GM19324 (cell line): ENCODE measurements around the gene GOLT1B.

Experiments
- ATAC-seq: cut with Tn5 transposase; IDR thresholded peaks from one replicate; pipeline ENCODE4 v1.9.1; 2021; ENCODE audit warnings: mild to moderate bottlenecking, moderate library complexity; ENCODE audit not compliant: unreplicated experiment, low FRiP score

GOLT1B gene

DNA sequence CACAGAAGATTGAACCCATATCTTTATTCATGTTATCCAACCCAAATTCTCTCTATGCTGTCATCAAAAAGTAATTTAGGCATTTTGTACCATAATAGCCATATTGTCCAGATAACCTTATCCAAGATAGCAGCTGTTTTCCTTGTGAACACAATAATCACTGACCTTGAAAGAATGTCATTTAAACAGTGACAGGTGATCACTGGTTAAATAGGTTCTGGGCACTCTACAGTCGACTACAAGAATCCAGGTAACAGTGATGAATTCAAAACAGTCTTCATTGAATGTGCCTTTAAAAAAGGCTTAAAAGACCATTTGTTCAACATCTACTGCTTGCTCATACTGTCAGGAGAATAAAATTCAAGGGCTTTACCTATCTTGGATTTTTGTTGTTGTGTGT lies 20.0 kb downstream of the GOLT1B start:
- ATAC-seq = no peak

DNA sequence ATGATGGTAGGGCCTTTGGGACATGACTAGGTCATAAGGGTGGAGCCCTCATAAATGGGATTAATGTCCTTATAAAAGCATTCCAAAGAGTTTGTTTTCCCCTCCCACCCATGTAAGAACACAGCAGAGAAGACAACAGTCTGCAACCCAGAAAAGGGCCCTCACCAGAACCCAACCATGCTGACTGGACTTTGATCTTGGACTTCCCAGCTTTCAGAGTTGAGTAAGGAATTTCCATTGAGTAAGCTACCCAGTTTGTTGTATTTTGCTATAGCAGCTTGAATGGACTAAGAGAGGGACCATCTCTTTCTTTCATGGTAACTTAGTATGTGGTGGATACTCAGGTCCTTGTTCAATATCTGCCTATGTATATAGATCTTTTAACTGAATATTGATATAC lies 21.6 kb downstream of the GOLT1B start:
- ATAC-seq = no peak

DNA sequence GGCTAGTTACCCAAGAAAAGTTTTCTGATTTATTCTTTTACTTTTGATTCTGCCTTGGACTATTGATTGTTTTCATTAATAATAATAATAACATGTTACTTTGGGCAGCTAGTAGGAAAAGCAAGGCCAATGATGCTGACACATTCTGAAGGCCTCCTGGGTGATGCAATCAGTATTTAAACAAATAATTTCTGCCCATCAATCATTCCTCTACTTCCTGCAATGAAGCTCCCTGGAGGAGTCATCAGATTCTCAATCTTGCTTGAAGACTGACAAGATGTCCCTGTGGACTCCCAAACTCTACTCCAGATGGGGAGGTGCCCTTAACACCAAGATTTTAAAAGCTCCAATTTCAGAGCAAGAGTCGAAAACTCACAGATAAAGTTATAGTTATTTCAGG lies 24.5 kb downstream of the GOLT1B start, which contains the start of gene SPX:
Gene SPX, plus strand, starts transcription at position 244 of the 400 bp plus-strand sequence. CDS start 177 bp downstream, outside the sequence.
- no peak for ATAC-seq

DNA sequence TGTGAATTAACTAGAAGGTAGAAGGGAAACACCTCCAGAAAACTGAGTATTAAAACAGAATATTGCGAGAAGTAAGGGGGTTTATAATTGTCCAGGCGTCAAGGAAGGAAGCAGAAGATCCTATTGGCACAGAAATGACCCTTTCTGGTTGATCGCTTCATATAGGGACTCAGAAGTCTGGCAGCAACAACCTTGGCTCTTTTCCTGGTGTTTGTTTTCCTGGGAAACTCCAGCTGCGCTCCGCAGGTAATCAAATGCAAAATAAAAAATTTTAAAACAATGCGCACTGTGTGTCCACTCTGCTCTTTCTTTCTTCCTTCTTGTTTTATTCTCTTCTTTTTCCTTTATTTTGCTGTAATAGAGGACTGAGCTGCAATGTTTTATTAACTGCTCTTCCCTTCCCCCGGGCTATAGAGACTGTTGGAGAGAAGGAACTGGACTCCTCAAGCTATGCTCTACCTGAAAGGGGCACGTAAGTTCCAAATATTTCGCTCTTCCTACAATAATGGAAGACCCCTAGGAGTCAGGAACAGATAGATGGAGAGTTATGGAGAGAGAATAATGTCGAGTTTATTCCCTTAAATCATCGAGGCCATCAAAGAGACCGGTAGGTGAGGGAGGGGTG lies 25.2 kb downstream of the GOLT1B start:
- ATAC-seq = no peak

DNA sequence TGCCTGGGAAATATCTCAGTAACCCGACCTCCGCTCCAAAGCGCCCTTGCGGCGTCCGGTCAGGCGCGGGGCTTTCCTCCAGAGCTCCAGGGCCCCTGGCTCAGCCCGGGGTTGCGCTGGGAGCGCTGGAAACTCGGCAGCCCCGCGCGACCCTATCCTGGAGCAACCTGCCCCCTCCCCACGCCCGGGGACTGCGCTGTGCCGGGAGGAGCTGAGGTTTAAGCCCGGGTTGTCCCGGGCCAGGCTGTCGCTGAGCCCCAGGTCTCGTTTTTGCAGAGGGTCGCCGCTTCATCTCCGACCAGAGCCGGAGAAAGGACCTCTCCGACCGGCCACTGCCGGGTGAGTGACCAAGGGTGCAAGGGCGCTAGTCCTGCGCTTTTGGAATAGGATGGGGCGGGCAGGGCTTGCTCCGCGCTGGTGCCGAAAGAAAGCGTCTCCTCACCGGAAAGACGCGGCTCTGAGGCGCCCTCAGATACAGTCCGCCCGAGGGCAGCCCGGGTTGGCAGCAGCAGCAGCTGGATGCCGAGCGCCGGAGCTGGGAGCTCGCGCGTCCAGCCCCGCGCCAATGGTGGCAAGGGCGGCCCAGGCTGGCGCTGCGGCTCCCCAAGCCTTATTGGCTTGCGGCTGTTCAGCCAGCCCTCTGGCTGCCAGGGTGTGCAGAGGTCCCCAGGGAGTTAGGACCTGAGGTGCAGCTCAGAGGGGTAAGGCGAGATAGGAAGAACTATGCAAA lies 26.0 kb downstream of the GOLT1B start:
- ATAC-seq = peak; percentile 100

DNA sequence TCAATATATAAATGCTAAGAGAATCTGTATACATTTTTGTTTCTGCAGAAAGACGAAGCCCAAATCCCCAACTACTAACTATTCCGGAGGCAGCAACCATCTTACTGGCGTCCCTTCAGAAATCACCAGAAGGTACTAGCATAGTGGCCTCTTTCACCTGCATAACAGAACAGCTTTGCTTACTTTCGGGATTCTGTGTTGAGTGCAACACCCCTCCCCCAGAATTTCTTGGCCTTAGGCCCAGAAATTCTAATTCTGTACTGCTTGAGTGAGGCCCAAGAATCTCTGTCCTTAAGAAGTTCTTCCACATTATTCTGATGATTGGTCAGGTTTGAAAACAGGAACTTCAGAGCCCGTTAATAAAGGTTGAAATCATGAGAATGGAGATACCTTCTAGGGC lies 27.4 kb downstream of the GOLT1B start:
- no peak for ATAC-seq

DNA sequence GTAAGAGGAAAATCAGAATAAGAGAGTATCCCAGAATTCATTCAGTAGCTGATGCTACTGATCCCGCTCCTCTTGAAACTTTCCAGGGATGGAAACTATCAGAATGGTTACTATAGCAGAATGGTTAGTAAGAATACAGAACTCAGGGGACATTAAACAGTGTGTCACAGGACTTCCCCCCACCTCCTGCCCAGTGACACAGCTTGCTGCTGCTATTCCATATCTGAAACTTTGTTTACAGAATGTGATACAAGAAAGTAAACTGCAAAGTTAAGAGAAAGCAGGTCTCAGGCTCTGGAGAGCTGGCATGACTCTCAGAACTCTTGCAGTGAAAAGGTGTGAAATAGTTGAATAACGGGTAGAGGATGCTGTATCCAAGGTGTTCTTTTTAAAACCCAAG lies 27.9 kb downstream of the GOLT1B start:
- ATAC-seq = no peak

DNA sequence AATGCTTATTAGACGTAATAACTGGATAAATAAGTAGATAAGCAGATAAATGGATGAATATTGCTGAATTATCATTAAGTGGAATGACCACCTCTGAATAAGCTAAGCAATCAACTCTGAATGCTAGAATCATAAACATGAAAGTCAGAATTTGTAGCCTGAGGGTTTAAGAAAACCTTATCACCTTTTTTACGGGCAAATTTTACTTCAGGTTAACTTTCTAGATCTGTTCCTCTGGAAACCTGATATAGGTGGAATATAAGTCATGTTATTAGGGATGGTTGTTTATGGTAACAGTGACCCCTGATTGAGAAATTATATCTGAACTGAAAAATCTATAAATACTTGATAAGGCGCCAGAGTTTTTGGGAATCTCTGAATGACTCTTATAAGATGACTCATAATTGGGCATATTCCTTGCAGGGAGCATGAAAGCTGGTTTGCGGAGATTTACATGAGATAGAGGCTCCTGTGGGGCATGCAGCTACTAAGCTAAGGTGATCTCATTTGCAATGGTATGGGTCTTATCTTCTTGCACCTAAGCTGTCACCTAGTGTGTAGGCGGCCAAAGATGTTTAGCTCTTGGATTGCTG lies 36.6 kb downstream of the GOLT1B start:
- no peak for ATAC-seq

DNA sequence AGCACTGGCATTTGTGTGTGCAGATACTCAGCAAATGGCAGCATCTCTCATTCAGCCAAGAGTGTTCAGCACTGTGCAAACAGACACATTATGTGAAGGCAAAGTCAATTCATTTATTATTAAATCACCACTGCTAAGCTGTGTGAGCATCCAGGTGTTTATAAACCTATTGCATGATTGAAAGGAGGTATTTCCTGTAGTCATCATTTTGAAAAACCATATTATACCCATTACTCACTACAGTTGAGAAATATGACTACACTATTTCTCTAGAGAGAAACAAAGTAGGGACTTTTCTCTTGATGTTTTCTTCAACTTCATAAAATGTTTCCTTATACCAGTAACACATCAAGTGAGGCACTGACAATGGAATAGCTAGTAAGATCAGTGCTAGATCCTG lies 38.2 kb downstream of the GOLT1B start:
- no peak for ATAC-seq

DNA sequence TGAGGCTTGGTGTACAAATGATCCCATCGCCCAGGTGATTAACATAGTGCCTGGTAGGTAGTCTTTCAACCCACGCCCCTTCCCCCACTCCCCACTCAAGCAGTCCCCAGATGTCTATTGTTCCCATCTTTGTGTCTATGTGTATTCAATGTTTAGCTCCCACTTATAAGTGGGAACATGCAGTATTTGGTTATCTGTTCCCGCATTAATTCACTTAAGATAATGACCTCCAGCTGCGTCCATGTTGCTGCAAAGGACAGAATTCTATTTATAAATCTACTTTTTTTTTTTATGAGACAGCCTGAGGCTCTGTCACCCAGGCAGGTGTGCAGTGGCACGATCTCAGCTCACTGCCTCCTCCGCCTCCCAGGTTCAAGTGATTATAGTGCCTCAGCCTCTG lies 40.2 kb downstream of the GOLT1B start:
- no peak for ATAC-seq

DNA sequence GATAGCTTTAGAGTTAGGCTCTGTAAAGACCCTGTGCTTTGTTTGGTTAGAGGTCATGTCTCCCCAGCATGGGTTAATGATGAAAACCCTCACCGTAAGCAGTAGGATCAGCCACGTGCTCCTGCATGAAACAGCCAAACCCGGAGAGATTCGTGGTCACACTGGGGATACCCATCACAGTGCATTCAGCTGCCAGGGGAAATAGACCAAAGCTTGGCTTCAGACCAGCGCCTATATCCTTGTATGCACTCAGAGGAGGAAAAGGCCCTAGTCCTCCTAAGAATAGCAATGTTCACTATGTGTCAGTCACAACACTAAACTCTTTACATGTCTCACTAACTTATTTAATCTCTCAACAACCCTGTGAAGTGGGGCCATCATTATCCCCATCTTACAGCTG lies 40.8 kb downstream of the GOLT1B start:
- ATAC-seq = no peak

DNA sequence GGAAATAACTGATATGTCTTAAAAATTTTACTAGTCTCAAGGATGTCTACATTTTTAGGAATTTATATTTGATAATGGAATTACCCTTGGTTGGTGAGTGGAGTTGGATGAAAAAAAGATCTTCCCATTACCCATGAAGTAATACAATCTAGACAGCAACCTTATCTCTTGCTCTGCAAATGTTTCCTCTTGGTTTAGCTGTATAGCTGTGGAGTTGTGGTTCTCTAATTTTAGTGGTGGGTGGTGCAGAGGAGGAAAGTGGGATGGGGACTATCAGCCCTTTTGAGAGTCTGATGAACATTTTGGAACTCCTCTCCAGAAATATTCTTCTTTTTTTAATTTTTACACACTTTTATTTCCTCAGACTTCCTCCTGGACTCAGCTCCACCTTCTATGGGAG lies 41.6 kb downstream of the GOLT1B start:
- ATAC-seq = no peak

DNA sequence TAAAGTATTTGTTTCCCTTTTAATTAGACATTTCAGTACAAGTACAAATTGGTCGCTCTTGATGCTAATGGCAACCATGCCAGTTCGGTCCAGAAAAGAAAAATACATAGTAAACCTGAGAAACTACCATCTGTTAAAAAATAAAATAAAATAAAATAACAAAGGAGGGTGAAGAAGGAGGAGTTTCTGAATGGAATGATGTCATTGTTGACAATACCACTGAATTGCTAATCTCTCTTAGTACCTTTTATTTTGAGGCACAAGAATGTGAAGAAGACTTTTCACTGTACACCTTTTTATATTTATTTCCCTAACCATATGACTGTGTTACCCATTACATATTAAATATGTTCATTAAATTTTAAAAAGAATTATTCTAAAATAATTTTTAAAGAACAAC lies 44.0 kb downstream of the GOLT1B start:
- ATAC-seq = no peak

DNA sequence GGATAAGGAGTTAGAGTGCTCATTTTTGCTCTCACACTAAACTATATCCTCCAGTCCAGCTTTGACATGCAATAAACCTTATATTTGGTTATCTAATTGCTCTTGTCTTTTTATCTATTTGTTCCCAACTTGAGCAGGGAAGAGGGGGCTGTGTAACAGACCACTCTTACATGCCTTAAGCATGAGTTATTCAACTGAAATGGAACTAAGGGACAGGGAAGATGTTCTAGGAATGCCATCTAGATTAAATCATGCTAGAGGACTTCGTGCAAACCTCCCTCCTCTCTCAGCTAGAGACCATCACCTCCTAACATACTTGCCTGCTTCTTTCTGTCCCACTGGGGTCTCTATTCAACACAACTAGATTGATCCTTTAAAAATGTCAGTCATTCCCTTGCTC lies 45.1 kb downstream of the GOLT1B start:
- ATAC-seq = no peak

DNA sequence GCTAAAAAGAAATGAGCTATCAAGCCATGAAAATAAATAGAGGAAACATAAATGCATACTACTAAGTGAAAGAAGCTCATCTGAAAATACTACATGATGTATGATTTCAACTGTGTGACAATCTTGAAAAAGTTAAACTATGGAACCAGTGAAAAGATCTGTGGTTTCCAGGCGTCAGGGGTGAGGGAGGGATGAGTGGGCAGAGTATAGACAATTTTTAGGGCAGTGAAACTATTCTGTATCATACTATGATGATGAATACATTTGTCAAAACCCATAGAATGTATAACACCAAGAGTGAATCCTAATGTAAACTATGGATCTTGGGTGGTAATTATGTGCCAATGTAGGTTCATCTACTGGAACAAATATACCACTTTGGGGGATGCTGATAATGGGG lies 45.8 kb downstream of the GOLT1B start:
- ATAC-seq = no peak

DNA sequence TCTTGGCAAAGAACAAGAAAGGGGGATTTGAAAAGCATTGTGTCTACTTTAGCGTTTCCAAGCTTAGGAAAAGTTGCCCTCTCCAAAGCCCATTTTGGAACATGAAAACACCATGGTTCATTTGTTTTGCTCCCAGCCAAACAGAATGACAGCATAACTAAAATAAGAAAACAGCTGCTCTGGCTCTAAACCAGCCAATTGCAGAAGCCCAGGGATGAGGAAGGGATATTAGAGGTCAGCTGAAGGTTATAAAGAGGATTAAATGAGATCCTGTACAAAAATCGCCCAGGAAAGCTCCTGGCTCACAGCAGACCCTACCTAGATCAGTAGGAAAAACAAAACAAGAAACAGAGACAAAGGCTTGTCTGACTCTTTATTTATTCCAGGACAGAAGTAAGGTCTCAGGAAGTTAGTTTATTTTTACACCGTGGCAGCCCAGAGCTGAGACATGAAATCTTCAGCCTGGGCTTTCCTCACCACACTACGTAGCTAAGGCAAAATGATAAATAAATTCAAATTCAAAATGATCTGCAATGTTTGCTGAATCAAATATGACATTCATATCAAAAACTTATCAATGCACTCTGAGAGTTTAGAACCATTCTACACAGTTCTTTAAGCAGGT lies 50.4 kb downstream of the GOLT1B start:
- ATAC-seq = no peak

DNA sequence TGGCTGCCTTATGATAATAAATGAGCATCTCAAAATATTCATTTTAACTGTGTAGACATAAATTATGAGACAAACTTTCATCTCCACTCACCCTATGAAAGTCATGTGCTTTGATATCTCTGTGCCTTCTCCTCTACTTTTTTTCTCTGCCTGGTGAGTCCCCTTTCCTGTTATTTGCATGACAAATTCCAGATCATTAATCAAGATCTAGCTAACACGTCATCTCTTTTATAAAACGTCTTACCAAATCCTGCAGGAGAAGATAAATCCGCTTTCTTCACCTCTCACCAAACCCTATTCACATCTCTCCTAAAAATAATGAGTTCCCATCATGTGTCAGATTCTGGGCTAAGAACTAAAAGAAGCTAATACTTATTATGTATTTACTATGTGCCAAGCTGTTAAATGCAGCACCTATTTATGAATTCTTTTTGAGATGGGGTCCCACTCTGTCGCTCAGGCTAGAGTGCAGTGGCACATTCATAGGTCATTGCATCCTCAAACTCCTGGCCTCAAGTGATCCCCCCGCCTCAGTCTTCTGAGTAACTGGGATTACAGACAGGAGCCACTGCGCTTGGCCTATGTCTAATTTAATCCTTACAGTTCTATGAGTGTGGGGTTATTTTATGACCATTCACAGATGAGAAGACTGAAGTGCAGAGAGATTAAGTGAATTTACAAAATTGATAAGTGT lies 51.2 kb downstream of the GOLT1B start:
- ATAC-seq = no peak

DNA sequence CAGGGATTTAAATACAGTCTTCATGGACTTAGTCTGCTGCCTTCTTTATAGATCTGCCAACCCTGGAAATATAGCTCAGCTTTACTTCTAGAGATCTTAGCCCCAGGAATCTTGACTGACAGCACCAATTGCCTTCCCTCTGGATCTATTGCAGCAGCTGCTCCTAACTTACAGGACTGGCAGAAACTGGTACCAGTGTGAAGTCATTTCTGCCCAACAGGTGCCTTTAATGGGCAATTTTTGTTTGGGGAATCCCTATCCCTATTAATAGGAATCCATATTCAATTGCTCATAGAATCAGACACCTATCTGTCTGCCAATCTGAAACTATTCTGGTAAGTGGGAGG lies 51.7 kb downstream of the GOLT1B start:
- no peak for ATAC-seq

DNA sequence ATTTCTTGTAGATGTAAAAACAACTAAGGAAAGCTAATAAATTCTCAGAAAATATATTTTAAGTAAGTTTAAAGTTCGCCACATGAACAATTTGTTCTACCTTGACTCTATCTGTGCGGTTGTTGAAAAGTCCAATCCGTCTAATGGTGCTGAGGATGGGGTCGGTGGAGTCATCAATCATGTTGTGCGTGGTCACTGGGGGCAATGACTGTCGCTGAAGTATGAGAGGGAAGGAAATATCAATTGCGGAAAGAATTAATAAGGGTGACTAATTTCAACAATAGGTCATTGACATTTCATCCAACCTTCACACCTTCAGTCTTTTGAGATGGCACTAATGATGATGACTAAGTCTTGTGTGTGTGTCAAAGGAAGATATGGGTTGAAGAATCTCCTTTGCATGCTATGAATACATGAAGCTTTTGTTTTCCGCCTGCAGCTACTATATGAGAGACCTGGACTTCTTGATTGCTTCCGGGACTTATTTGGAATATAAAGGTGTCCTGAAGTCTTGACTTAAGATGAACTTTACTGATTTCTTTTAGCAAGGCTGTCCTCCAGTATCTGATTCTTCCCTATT lies 56.6 kb downstream of the GOLT1B start:
- ATAC-seq = no peak

DNA sequence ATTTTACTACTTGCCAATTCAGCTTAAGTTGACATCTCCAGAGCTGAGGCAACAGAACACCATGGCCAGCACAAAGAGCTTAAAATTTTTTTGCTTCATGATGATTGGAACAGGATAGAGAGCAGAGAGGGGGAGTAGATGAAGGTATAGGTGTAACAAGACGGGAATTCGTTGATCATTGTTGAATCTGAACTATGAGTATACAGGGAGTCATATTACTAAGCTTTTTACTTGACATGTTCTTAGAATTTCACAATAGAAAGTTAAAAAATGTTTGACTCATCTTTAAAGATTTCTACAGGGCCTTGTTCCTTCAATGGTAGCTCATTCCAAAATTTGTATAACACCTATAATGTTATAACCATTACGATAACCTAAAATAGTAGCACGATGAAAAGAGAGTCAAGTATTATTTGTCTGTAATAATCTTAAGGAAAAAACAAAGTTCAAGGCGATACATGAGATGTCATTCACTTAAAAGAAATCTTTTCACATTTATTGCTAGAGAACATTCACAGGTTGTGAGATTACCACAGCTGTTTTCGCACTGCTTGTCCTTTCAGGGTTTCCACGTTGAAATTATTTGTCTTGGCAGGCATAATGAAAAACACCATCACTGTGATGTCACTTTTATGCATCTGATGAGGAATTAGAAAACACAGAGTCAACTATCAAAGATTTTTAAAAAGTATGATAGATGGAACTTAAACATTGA lies 58.4 kb downstream of the GOLT1B start:
- ATAC-seq = no peak
